Measurements from ENCODE around the gene LMBR1.

Gene LMBR1

DNA sequence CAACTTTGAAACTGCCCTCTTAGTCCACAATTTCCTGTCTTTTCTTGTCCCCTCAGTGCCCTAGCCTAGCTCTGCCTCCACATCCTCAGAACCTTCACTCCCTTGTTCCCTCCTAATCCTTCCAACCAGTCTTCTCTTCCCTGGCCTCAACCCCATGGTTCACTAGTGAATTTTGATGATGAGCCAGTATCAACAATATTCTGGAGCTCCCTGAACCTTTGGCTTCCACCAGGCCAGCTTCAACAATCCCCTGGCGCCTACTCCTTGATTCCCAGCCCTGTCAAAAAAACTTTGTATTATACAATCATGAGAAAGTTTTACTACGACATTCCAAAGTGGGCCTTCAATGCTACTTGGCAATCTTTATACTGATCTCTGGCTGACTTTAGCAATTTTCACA is 116.5 kb downstream of the LMBR1 start:
- in situ Hi-C loops (cut with MboI; ENCODE audit: low pct_unique_long_range_greater_than_20kb, low sequenced_read_pairs), result no loop called here

DNA sequence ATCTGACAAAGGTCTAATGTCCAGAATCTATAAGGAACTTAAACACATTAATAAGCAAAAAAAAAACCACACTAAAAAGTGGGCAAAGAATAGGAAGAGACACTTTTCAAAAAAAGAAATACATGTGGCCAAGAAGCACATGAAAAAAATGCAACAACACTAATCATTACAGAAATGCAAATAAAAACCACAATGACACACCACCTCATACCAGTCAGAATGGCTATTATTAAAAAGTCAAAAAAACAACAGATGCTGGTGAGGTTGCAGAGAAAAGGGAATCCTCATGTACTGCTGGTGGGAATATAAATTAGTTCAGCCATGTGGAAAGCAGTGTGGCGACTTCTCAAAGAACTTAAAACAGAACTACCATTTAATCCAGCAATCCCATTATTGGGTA is 119.0 kb downstream of the LMBR1 start:
- DNase-seq, result no peak
- in situ Hi-C loops (cut with MboI; ENCODE audit: low pct_unique_long_range_greater_than_20kb, low sequenced_read_pairs), result no loop called here

More for the DNA sequence above, 116.5 kb downstream of the LMBR1 start:
- DNase-seq, result no peak

DNA sequence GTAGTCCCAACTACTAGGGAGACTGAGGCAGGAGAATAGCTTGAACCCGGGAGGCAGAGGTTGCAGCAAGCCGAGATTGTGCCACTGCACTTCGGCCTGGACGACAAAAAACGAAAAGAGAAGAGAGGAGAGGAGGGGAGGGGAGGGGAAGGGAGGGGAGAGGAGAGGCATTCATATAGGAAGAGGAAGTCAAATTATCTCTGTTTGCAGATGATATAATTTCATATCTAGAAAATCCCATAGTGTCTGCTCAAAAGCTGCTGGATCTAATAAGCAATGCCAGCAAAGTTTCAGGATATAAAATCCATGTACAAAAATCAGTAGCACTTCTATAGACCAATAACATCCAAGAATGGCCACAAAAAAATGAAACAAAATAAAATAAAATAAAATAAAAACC is 120.3 kb downstream of the LMBR1 start:
- DNase-seq, result peak; percentile 42
- in situ Hi-C loops (cut with MboI; ENCODE audit: low pct_unique_long_range_greater_than_20kb, low sequenced_read_pairs), result no loop called here

DNA sequence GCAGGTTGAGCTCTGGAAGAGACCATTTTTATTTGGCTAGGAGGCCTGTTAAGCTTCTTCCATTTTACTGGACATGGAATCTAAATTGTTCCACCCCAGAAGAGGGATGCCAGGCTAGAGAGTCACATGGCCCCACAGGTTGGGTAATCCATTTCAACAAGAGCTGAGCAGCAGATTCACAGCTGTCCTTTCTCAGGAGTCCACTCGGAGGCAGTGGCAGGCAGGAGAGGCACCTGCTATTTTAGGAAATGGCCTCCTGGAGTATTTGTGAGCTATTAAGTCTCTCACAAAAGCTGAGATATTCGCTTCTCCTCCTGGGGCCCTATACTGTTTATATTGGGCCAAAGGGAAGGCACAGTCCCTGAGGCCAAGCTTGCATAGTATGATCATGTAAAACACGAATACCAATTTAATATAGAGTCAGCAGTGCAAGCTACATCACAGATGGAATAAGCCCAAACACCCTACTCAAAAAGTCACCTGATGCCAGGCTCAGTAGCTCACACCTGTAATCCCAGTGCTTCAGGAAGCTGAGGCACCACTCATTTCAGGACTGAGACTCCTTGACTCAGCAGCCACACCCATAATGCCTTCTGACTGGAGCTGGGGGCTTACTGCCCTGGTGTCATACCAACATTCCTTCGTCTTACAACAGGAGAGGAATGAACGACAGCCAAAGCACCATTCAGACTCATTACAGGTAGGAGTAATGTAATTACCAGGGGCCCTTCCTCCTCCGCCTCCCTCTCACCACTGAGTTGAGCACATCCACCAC is 124.1 kb downstream of the LMBR1 start:
- in situ Hi-C loops (cut with MboI; ENCODE audit: low pct_unique_long_range_greater_than_20kb, low sequenced_read_pairs), result no loop called here
- no peak for DNase-seq

DNA sequence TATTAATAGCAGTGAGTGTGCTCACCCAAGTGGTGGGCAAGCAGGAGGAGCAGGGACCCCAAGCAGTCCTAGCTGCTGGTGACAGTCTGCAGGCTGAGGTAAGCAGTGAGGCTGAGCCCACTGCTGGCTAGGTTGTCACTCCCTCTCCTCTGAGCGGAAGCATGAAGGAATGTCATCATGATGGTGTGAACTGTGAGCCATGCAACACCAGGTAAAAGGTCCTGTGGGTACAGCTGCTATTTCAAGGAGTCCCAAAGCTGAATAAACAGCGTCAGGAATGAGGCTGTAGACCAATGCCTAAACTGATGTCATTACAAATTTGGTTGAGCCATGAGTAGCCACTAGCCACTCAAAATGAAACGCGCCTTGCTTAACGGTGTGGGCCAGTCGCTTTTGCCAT is 126.3 kb downstream of the LMBR1 start:
- no peak for DNase-seq
- in situ Hi-C loops (cut with MboI; ENCODE audit: low pct_unique_long_range_greater_than_20kb, low sequenced_read_pairs), result no loop called here

DNA sequence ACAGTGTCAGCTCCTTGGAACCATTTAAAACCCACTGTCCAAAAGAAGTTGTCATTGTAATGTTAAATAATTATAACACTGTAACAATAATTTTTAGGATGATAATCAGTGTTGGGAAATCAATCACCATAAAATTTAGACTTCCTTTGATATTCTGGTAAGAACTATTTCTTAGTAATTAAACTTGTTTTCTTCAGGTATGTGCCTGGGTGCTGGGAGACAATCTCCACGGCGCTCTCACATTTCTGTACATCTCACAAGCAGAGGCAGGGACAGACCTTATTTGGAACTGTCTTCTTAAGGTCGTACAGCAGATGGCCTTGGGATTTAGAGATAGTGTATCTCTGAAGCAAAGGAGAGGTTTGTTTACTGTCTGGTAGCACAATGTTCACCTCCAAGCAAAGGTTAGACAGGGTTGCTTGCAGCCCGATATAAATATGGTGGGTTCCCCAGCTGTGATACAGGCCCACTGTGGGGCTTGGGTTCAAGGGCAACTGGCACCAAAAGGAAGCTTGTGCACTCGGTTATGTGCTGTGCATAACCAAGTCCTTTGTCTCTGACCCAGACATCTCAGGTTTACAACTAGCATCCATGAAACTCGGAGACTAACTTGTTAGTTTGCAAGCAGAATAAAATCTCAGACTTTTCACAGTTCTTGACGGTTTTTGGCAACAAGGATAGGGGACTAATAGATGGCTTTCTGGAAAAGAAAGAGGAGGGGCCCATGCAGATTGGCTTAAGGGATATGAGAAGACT is 126.9 kb downstream of the LMBR1 start:
- in situ Hi-C loops (cut with MboI; ENCODE audit: low pct_unique_long_range_greater_than_20kb, low sequenced_read_pairs), result no loop called here
- no peak for DNase-seq

DNA sequence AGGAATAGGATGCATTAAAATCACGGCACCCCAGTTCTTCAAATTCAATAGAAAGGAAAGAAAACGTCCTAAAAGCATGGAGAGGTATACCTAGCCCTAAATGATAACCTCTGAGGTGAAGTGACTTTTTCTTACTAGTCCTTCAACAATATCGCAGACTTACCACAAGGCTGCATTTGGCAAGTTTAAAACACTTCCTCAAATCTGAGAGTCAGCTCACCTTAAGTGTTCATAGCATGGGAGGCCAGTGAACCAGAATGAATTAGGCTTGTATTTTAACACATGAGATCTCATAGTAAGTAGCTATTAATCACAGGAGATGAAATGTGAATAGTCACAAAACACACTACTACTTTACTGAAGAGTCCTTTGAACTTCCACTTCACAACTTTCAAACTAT is 128.2 kb downstream of the LMBR1 start:
- DNase-seq, result peak; percentile 19
- in situ Hi-C loops (cut with MboI; ENCODE audit: low pct_unique_long_range_greater_than_20kb, low sequenced_read_pairs), result no loop called here

DNA sequence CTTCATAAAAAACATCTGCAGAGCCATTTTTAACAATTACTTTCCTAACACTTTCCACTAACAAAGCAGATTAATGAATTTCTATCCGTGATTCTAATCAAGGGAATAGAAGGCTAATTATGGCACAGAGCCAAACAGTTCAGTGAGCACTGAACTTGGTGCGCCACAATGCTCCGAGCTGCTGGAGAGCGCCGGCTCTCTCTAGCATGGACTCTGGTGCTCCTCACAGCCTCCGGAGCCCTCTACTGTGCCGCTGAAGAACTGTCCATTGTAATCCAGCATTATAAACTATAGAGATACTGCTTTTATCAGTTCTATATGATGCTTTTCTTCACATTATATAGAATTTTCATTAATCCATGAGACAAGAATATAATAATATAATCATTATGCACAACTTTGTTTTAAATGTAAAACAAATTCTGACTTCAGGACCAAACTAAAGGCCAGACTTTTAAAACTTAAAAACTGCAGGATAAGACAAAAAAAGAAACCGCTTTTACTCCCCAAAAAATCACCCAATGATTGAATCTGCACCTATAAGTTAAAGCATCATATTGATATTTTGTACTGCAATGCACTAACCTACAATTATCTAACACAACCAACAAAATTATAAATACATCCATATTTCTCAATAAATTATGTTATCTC is 128.8 kb downstream of the LMBR1 start:
- in situ Hi-C loops (cut with MboI; ENCODE audit: low pct_unique_long_range_greater_than_20kb, low sequenced_read_pairs), result no loop called here
- peak; percentile 17 for DNase-seq

DNA sequence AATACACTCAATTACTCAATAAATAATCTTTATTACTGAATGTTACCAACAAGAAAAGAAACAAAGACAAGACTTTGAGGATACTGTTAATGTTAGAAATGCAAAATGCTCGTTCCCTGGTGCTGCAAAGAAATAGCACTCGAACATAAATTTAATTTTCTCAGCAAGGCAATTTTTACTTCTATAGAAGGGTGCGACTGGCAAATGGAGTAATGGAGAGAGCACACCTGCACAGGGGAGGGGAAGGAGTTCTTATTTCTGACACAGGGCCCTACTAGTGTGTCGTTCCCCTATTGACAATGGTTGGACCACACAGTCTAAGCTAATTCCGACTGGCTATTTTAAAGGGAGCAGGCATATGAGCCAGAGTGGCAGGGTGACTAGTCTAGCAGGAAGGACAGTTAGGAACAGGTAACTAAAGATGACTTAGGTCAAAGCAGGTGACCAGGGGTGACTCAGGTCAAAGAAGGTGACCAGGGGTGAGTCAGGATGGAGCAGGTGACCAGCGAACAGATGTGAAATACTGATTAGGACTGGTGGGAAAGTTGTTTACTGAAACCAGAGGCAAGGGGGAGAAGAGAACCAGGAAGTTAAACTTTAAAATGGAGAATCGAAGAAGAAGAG is 133.3 kb downstream of the LMBR1 start:
- in situ Hi-C loops (cut with MboI; ENCODE audit: low pct_unique_long_range_greater_than_20kb, low sequenced_read_pairs), result no loop called here
- DNase-seq, result no peak

DNA sequence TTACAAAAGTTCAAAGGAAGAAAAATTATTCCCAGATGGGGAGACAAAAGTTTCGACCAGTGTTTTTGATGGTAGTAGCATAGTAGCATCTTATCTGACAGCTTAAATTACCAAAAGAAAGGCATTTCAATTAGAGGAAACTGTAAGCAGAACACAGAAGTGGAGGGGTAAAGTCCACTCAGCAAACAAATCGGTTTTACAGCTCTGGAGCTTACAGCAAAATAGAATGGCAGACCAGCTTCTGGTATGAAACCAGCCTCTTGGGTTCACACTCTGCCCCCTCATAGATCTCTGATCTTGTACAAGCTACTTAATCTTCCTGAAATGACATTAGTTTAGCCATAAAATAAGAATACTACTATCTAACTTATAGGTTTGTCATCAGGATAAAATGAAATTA is 133.8 kb downstream of the LMBR1 start:
- in situ Hi-C loops (cut with MboI; ENCODE audit: low pct_unique_long_range_greater_than_20kb, low sequenced_read_pairs), result no loop called here
- DNase-seq, result no peak

DNA sequence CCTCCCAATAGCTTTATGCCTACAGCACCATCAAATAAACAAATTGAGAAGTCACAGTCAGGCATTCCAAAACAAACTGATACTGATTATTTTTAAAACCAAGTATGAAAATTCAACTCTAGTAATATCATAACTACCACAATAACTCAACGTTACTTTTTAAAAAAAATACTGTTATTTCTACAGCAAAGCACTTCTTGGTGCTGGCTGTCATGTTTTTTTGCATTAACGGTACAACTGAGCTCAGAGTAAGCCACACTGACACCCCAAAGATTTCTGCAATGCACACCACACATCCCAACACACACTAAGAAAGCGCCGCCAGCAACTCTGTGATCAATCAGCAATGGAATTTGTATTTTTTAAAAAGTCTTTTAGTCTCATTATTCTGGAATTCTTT is 138.8 kb downstream of the LMBR1 start:
- no peak for DNase-seq
- in situ Hi-C loops (cut with MboI; ENCODE audit: low pct_unique_long_range_greater_than_20kb, low sequenced_read_pairs), result no loop called here

DNA sequence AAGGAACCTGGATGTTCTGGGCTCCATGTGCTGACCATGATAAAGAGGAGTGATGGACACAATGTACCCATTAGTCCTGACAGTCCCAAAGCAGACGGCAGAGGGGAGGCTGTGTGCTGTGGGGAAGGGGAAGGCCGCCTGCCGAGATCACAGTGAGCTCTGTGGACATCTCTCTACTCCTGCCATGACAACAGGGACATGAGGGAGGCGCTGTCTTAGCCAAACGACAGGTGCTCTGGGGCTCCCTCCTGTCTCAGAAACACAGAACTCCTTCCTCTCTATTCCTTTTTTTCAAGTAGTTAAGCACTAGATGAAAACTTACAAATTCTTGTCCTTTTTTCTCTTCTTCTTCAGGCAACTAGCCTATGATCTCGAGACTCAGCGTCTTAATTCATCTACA is 139.4 kb downstream of the LMBR1 start:
- in situ Hi-C loops (cut with MboI; ENCODE audit: low pct_unique_long_range_greater_than_20kb, low sequenced_read_pairs), result no loop called here
- no peak for DNase-seq

DNA sequence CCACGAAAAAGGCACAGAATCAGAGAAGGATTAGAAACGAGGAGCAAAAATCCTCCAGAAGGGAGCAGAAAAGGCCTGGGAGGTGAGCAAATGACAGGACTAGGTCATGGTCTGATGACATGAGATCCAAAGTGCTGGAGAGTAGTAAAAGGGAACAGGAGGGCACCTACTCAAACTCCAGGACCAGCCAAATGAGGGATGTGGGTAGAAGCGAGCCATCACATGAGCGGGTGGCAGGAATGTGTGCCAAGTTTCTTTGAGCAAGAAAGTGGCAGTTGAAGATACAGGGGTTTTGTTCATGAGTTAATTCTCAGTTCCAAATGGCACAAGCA is 139.8 kb downstream of the LMBR1 start:
- DNase-seq, result no peak
- in situ Hi-C loops (cut with MboI; ENCODE audit: low pct_unique_long_range_greater_than_20kb, low sequenced_read_pairs), result no loop called here

DNA sequence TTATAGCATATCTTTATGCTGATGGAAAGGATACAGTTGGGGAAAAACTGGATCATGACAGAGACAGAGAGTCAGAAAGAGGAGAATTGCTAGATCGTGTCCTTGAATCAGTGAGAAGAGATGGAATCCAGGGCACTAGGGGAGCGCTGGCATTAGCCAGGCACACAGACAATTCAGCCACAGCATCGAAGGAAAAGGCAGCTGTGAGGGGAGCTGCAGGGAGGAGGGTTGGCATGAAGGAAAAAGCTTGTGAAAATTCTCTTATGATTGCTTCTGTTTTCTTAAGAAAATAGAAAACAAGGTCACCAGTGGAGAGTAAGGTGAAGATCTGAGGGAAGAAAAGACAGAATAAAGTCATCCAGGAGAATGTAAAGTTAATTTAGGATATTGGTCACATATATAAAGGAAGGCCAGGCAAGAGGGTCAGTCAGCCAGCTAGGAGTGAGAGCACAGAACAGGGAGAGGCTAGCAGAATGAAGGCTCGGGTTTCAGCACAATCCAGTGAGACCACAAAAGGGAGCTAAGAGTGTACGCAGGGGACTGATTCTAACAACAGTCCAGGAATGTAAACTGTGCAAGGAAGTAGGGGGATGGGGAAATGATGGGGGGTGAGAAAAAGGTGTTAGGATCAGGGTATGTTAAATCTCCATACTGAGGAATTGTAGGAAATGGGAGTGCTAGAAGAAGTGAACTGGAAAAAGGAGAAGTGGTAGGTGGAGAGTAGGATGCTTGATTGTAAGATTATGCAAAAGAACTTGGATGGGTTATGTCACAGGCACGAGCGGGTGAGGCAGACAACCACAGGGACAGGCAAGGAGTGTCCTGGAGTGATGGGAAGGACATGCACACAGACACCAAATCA is 140.4 kb downstream of the LMBR1 start:
- peak; percentile 62 for DNase-seq
- in situ Hi-C loops (cut with MboI; ENCODE audit: low pct_unique_long_range_greater_than_20kb, low sequenced_read_pairs), result no loop called here

DNA sequence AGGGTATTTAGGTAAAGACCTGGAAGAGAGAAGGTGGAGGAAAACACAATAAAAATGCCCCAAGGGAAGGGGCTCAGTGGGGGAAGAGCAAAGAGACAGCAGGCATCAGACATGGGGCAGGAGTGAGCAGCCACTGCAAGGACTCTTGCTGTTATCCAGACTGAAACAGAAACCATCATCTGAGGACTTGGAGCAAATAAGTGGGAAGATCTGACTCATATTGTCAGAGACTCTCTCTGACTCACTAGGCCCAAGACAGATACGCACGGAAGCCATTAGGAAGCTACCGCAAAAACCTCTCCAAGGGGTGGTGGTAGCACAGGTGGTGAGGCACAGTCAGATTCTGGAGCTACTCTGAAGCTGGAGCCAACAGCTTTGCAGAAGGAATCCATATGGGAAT is 141.7 kb downstream of the LMBR1 start:
- in situ Hi-C loops (cut with MboI; ENCODE audit: low pct_unique_long_range_greater_than_20kb, low sequenced_read_pairs), result no loop called here
- no peak for DNase-seq

DNA sequence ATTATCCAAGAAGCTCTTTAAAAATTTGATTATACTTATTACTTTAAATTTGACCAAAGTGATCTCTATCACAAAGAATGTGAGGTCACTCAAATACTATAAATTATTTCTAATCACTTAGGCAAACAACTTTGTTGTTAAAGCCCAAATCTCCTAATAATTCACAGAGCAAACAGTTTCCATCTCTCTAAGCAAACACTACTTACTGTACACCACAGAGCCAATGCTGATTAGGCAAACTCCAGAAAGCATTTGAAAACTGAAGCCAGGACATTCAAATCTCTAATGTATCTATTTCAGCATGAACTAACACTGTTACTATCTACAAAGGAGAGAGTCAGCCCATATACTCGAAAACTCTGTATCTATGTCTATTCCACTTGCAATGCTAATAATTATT is 145.3 kb downstream of the LMBR1 start:
- no peak for DNase-seq
- in situ Hi-C loops (cut with MboI; ENCODE audit: low pct_unique_long_range_greater_than_20kb, low sequenced_read_pairs), result no loop called here

DNA sequence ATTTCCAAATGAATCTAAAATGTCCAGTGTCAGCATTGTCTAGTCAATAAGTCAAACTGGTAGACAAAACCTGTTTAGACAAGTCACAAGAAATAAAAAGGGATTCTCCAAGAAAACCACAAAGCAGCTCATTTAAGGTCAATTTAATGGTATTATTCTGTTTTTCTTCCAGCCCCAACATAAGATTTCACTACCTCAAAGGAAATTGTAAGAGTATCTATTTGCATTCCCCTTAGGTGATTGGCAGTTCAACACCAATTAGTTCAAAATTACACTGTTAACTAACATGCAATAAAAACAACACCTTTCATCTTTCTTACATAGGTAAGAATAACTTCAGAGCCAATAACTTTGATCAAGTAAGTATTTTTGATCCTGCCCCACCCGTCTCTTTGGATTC is 146.1 kb downstream of the LMBR1 start:
- in situ Hi-C loops (cut with MboI; ENCODE audit: low pct_unique_long_range_greater_than_20kb, low sequenced_read_pairs), result no loop called here
- no peak for DNase-seq

DNA sequence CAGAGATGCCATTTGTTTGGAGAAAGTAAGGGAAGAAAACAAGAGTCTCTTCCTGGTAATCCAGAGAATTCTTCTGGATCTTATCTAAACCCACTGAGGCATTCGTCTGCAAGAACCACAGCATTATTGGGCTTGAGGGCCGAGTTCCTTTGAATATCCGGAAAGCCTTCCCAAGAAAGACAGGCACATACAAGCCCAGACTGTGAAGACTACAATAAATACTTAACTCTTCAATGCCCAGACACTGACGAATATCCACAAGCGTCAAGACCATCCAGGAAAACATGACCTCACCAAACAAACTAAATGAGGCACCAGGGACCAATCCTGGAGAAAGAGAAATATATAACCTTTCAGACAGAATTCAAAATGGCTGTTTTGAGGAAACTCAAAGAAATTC is 153.4 kb downstream of the LMBR1 start:
- no peak for DNase-seq
- in situ Hi-C loops (cut with MboI; ENCODE audit: low pct_unique_long_range_greater_than_20kb, low sequenced_read_pairs), result no loop called here

DNA sequence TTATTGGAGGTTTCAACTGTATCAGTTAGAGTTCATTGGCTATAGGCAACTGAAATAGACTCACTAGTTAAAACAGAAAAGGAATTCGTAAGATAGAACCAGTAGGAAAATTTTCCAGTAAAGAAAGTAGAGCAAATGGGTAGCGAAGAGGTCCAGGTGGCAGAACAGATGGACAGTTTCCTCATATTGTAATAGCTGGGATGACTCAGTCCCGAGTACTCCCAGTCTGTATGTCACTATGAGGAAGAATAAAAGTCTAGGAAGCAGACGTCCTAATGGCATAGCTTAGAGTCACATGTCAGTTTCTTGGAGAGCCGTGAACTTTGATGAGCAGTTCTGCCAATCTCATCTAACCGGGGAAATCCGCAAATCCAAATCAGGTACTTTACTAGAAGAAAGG is 157.1 kb downstream of the LMBR1 start:
- in situ Hi-C loops (cut with MboI; ENCODE audit: low pct_unique_long_range_greater_than_20kb, low sequenced_read_pairs), result no loop called here
- no peak for DNase-seq

Measured in KBM-7 (cell line).